NK-92 (cell line): Measurements from ENCODE around the gene SFMBT2.
A peak's percentile ranks its signal among the peaks of the same experiment; 100 is the strongest.

Experiments used
- DNase-seq: peaks from one replicate; lab custom pipeline; 2025; ENCODE audit not compliant: unreplicated experiment; lab: John Stamatoyannopoulos, UW

SFMBT2 gene

DNA sequence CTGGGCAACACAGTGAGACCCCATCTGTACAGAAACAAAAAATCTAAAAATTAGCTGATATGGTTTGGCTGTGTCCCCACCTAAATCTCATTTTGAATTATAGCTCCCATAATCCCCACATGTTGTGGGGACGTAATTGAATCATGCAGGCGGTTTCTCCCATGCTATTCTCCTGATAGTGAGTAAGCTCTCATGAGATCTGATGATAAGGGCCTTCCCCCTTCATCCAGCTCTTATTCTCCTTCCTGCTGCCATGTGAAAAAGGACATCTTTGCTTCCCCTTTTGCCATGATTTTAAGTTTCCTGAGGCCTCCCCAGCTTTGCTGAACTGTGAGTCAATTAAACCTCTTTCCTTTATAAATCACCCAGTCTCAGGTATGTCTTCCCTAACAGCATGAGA, 136.5 kb downstream of the SFMBT2 start:
- no peak for DNase-seq

- no peak for DNase-seq
These were observed 138.8 kb downstream of the SFMBT2 start for GRCh38 chr10:7272008-7272407.

DNA sequence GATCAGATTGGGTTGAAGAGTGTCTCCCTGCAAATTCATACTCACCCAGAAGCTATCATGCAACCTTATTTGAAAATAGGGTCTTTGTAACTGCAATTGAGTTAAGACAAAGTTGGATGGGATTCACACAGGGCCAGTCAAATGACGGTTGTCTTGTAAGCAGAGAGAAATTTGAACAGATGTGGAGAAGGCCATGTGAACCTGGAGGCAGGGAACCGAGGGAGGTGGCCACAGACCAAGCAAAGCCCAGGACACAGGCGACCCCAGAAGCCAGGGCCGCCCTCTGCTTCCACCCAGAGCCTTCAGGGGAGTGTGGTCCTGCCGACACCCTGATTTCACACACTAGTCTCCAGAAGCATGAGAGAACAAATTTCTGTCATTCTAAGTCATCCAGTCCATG, 140.8 kb downstream of the SFMBT2 start:
- no peak for DNase-seq

GRCh38 chr10:7267142-7267541, 143.7 kb downstream of the SFMBT2 start:
- DNase-seq, result no peak

GRCh38 chr10:7265396-7266123, 145.3 kb downstream of the SFMBT2 start:
- no peak for DNase-seq

- DNase-seq, result no peak
These were observed 146.5 kb downstream of the SFMBT2 start for GRCh38 chr10:7264313-7264756.

GRCh38 chr10:7263616-7264015, 147.2 kb downstream of the SFMBT2 start:
- DNase-seq, result no peak

- DNase-seq, result no peak
These were observed 149.5 kb downstream of the SFMBT2 start for GRCh38 chr10:7261351-7261750.

DNA sequence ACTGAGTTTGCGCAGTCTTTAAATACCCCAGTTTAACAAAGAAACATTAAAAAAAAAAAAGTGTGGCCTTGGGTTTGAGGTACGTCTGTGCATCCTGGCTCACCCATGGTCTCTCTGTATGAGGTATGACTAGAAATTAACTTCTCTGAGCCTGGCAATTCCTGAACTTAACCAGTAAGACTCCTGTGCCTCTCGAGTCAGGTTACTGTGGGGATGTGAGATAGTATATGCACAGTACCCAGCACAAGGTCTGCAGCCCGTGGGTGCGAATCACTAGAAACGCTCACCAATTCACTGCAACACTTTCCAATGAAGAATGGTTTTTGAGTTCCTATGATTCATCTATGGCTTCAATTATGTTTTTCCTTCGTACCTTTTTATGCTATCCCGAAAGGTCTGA, 149.9 kb downstream of the SFMBT2 start:
- DNase-seq, result no peak

DNA sequence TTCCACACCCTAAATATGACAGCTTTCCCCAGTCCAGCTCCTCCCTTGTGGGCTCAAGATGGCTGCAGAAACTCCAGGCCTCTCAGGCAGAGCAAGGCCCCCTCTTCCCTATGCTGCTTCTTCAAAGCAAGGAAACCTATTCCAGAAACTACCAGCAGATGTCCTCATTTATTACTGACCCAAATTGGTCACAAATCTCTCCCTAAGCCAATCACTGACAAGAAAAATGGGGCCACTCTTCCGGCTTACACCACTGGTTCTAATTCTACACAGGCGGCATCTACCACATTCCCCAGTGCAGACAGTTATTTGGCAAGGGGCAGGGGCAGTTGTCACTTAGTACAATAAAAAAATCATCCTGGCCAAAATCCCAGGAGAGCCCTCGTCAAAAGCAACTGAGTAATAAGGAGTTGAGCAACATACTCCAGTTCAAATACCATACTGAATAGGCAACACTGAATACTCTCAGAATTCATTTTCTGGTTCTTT, 150.4 kb downstream of the SFMBT2 start:
- no peak for DNase-seq

DNA sequence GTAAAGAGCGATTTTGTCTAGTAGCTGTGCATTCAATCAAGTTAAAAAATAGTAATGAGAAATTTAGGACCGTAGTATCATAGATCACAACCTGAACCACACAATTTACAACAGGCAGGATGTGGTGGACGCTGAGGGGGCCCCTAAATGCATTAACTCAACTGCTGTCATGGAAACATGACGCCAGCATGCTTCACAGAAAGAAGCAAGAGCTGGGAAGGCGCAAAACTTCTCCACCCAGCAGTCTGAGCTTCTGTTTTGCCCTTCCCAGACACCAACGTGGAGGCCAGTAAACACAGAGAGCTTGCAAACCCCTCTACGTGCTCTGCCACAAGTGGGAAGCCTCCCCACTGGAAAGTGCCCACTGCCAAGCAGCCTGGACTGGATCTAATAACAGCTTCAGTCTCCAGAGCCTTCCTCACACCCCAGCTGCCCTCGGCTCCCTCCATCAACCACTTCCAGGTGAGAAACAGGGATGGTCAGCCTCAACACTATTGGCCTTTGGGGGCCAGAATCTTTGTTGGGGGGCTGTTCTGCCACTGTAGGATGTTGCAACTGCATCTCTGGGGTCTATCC, 151.8 kb downstream of the SFMBT2 start:
- DNase-seq, result peak; percentile 32

DNA sequence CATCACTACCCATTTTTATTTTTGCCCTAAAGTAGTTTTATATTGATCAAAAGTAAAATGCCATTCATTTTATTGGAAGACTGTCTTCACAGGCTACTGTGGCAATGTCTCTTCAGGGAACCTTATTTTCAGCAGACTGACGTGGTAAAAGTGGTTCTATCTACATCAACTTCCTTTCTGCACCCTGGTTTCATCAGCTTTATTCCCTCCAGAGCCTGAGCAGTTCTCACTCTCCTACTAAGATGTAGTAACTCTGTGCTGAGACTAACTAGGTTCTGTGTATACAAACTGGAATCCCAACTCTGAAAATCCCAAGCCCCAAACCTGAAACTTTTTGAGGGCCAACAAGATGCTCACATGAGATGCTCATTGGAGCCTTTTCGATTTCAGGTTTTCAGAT, 155.3 kb downstream of the SFMBT2 start:
- no peak for DNase-seq

DNA sequence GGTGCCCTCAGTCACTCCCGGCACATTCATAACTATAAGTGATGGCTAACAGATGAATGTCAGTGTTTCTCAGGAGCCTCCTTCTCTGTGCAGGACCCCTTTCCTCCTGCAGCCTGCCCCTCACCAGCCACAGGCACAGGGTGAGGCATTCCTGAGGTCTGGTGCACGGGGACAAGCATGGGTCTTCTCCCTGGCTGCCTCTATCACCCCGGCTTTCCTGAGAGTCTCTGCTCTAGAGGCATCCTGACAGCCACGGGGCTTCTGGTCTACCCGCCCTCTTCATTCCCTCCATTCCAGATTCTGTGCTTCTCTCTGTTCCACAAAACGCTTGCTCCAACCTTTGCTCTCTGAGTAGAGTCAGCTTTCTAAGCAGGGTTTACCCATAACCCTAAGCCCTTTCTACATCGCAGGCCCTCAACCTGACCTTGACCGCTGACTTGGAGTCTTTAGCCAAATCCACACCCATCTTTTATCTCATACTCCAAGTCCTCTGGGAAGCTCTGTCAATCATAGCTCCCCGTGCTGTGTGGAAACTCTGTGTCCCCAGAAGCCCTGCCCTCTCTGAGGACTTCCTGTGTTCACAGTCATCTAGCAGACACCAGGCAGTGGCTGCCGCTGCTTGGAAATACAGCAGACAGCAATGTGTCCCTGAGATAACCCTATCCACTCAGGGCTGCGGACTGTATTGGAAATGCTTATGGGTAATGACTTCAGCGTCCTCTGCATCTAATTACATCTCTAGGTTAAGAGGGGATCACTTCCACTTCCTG, 159.0 kb downstream of the SFMBT2 start:
- DNase-seq, result no peak

GRCh38 chr10:7250236-7250635, 160.6 kb downstream of the SFMBT2 start:
- no peak for DNase-seq

DNA sequence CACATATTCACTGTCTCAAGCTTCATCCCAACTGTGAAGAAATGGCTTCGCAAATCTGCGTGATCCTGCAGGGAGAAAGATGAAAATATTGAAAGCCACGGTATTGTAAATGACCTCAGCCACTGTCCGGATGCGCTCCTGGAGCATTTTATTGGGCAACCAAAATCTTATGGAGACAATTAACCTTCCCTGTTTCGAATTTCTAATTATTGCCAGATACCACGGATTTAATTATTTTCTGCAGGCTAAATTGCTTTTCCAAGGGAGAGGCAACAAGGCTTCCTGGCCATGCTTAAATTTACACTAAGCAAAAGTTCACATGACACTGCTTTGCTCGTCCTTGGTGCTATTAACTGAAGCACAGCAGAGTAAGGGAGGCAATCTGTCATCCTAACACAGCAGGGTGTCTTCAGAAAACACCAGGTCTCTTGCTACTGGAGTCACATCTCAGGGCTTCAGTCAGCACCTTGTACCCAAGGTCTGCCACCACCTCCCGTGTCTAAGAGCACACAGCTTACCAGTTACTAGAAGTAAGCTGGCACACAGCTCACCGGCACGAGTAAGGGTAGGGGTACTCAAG, 162.2 kb downstream of the SFMBT2 start:
- DNase-seq, result no peak

- DNase-seq, result no peak
These were observed 162.7 kb downstream of the SFMBT2 start for GRCh38 chr10:7248148-7248547.

DNA sequence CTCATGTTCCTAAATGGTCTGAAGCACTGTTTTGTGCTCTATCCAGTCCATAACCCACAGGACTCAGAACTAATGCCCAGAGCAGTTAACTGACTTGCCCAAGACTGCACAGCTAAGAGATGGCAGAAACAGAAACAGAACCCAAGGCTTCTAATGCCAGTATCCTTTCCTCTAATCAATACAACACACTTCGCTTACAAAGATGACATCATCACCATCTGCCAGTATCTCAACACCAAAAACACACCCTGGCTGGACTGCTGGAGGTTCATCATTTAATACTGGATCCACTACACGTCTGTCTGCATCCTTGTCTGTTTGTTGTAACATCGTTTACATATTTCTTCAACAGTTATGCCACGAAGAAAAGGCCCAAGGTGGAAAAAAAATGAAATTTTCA, 165.3 kb downstream of the SFMBT2 start:
- no peak for DNase-seq

DNA sequence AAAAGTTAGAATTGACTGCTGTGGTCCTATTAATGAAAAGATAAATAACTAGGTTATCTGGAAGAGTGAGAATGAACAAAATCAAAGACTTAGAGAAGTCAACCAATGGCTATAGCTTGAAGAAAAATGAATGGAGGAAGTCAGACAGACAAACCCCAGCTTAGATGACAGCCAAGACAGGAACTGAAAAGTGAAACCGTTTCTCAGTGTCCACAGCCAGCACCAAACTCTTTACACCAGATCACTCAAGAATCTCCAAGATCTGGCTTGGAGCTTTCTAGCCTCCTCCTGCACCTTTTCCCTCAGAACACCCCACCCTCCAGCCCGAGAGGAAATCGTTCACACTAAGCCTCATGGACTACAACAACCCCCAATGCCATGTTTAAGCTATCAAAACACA, 167.0 kb downstream of the SFMBT2 start:
- no peak for DNase-seq

DNA sequence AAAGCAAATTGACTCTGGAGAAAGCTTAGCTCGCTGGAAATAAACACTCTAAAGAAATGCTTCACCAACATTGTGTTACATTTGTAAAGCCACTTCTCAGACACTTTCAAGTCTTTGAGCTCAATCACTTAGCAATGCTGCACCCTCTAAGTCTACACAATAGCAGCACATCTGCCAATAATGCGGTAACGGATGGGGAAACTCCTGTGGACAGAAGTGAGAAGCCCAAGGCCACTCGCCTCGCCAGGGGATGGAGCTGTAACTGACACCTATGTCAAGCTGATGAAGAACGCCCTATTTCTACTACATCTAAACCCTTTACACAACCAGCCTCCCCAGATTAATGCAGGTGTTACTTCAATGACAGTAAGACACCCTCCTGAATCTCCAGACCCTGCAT, 167.7 kb downstream of the SFMBT2 start:
- no peak for DNase-seq

DNA sequence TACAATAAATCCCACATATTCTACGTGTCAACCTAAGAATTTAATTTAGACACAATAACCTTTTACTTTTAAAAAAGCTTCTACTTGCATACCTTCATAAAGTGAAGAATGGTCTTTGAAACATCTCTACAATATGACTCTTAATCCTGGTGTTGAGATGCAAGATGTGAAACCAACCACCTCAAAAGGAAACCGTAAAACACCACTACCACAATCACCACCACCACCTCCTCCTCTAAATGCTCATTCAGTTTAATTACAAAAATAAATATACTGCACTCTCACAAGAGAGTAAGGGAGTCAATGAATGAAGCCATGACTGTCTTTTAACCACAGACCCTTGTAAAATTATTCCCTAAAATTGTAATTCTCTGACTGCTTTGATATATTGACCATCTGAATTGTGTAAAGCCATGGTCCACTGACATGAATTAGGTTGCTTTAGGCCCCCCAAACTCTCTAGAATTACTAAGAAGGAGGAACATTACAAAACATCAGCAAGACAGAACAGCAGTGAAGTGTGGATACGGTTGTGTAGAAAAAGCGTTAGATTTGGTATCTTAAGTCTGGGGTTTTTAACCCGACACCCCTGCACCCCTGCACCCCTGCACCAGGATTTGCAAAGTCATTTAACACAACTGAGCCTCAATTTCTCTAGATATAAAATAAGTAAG, 171.4 kb downstream of the SFMBT2 start:
- no peak for DNase-seq

GRCh38 chr10:7235376-7235775, 175.5 kb downstream of the SFMBT2 start:
- no peak for DNase-seq
